ENCODE measurements around the gene CPNE6. TPM values are rescaled to one million over a fixed set of nuclear protein-coding genes. Genes with fewer than 3 reads are reported as not detected.
A peak's percentile ranks its signal among the peaks of the same experiment; 100 is the strongest.

CPNE6 gene
- total and polyA plus RNA-seq, 2 of the 13 experiments (the other 11 are each of a cell fraction or from before 2014, with no cell fraction given), result not detected

DNA sequence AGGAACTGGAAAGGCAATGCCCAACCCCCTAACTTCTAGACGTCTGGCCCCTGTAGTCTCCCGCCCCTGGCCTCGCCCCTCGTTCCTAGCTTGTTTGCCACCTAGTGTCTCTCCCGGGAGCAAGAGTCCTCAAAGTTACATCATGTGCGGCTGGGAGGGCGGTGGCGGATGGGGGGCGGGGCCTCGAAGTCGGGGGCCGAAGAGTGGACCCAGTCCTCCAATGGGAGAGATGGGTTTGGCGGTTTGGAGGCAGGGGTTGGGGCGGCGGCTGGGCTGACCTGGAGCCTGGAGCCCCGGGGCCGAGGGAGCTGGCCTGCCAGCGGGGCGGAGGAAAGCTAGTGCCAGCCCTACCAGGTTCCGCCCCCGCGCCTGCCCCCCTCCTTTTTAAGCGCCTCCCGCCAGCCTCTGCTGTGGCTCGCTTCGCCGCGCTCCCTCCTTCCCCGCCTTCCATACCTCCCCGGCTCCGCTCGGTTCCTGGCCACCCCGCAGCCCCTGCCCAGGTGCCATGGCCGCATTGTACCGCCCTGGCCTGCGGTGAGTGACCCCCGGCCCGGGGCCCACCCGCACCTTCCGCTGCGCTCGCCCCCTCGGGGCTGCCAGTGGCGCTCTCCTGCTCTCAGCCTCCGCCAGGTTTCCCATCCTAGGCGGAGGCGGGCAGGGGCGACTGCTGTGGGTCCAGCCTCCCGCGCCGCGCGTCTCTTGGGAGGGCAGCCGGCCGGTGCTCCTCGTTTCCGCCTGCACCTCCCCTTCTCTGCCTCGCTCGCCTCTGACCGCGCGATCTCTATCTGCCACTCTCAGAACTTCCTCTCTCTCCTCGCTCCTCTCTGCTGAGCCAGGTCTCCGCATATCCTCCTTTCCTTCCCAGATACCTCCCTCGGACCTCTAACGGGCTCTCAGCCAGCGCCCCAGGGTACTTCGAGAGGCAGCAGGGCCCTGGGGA is 22.8 kb downstream of the CPNE6 start, which contains the start of gene PCK2 (continued):
- TF ChIP-seq, protein P1, sequence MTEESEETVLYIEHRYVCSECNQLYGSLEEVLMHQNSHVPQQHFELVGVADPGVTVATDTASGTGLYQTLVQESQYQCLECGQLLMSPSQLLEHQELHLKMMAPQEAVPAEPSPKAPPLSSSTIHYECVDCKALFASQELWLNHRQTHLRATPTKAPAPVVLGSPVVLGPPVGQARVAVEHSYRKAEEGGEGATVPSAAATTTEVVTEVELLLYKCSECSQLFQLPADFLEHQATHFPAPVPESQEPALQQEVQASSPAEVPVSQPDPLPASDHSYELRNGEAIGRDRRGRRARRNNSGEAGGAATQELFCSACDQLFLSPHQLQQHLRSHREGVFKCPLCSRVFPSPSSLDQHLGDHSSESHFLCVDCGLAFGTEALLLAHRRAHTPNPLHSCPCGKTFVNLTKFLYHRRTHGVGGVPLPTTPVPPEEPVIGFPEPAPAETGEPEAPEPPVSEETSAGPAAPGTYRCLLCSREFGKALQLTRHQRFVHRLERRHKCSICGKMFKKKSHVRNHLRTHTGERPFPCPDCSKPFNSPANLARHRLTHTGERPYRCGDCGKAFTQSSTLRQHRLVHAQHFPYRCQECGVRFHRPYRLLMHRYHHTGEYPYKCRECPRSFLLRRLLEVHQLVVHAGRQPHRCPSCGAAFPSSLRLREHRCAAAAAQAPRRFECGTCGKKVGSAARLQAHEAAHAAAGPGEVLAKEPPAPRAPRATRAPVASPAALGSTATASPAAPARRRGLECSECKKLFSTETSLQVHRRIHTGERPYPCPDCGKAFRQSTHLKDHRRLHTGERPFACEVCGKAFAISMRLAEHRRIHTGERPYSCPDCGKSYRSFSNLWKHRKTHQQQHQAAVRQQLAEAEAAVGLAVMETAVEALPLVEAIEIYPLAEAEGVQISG (CRISPR knock-in tag; IDR thresholded peaks at IDR 0.05), result peak; percentile 93
- peak; percentile 99 for TF ChIP-seq ZNF724P (CRISPR knock-in tag; IDR thresholded peaks at IDR 0.05; ENCODE audit: borderline replicate concordance)
- TF ChIP-seq, protein P2, sequence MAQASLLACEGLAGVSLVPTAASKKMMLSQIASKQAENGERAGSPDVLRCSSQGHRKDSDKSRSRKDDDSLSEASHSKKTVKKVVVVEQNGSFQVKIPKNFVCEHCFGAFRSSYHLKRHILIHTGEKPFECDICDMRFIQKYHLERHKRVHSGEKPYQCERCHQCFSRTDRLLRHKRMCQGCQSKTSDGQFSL (CRISPR knock-in tag; IDR thresholded peaks at IDR 0.05), result peak; percentile 92
- TF ChIP-seq STAG1 (CRISPR knock-in tag; IDR thresholded peaks at IDR 0.05), result no peak; the same call in 1 of the 2 replicates
- TF ChIP-seq KLF11 (CRISPR knock-in tag; IDR thresholded peaks at IDR 0.05), result peak; percentile 98
- no peak for TF ChIP-seq ZFP82 (CRISPR knock-in tag; IDR thresholded peaks at IDR 0.05; ENCODE audit: borderline replicate concordance)
- peak; percentile 99 for TF ChIP-seq POLR2G (IDR thresholded peaks at IDR 0.05; ENCODE audit: low read depth, low read length)
- TF ChIP-seq ZSCAN29 (CRISPR knock-in tag; conservative IDR thresholded peaks at IDR 0.05), result no peak; the same call in 1 of the 2 replicates
- TF ChIP-seq RFXAP (CRISPR knock-in tag; IDR thresholded peaks at IDR 0.05; ENCODE audit: borderline replicate concordance), result peak; percentile 91; the same call in 1 of the 2 replicates
- TF ChIP-seq, protein P3, sequence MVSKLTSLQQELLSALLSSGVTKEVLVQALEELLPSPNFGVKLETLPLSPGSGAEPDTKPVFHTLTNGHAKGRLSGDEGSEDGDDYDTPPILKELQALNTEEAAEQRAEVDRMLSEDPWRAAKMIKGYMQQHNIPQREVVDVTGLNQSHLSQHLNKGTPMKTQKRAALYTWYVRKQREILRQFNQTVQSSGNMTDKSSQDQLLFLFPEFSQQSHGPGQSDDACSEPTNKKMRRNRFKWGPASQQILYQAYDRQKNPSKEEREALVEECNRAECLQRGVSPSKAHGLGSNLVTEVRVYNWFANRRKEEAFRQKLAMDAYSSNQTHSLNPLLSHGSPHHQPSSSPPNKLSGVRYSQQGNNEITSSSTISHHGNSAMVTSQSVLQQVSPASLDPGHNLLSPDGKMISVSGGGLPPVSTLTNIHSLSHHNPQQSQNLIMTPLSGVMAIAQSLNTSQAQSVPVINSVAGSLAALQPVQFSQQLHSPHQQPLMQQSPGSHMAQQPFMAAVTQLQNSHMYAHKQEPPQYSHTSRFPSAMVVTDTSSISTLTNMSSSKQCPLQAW (CRISPR knock-in tag; IDR thresholded peaks at IDR 0.05), result no peak
- TF ChIP-seq ZSCAN12 (CRISPR knock-in tag; IDR thresholded peaks at IDR 0.05), result peak; percentile 93
- TF ChIP-seq PCBP2 (optimal IDR thresholded peaks at IDR 0.05; ENCODE audit: low read depth, low read length, poor library complexity, severe bottlenecking), result peak; percentile 100
- TF ChIP-seq ZNF713 (CRISPR knock-in tag; IDR thresholded peaks at IDR 0.05), result peak; percentile 97
- TF ChIP-seq SRSF9 (IDR thresholded peaks at IDR 0.05; ENCODE audit: borderline replicate concordance, insufficient read depth, low read depth, low read length, poor library complexity, severe bottlenecking), result no peak
- TF ChIP-seq, protein P4, sequence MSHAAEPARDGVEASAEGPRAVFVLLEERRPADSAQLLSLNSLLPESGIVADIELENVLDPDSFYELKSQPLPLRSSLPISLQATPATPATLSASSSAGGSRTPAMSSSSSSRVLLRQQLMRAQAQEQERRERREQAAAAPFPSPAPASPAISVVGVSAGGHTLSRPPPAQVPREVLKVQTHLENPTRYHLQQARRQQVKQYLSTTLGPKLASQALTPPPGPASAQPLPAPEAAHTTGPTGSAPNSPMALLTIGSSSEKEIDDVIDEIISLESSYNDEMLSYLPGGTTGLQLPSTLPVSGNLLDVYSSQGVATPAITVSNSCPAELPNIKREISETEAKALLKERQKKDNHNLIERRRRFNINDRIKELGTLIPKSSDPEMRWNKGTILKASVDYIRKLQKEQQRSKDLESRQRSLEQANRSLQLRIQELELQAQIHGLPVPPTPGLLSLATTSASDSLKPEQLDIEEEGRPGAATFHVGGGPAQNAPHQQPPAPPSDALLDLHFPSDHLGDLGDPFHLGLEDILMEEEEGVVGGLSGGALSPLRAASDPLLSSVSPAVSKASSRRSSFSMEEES (CRISPR knock-in tag; IDR thresholded peaks at IDR 0.05), result peak; percentile 79
- peak; percentile 97; the same call in 1 of the 2 replicates for TF ChIP-seq PAF1 (CRISPR knock-in tag; IDR thresholded peaks at IDR 0.05)
- TF ChIP-seq RAD21 (CRISPR knock-in tag; IDR thresholded peaks at IDR 0.05), result peak; percentile 83
- peak; percentile 96 for TF ChIP-seq SATB2 (CRISPR knock-in tag; IDR thresholded peaks at IDR 0.05)
- TF ChIP-seq MTF2 (CRISPR knock-in tag; IDR thresholded peaks at IDR 0.05; ENCODE audit: borderline replicate concordance), result no peak
- TF ChIP-seq ISL2 (CRISPR knock-in tag; IDR thresholded peaks at IDR 0.05), result peak; percentile 92
- no peak for TF ChIP-seq ATF1 (CRISPR knock-in tag; IDR thresholded peaks at IDR 0.05)

Measured in HepG2 (cell line).